ENCODE data around the gene MYCL. TPM values are rescaled to one million over a fixed set of nuclear protein-coding genes. Genes with fewer than 3 reads are reported as not detected.

The MYCL gene
- polyA plus RNA-seq, 3 donors from 2014 or later: 0.83 to 4.0 (median 2.9) TPM

DNA sequence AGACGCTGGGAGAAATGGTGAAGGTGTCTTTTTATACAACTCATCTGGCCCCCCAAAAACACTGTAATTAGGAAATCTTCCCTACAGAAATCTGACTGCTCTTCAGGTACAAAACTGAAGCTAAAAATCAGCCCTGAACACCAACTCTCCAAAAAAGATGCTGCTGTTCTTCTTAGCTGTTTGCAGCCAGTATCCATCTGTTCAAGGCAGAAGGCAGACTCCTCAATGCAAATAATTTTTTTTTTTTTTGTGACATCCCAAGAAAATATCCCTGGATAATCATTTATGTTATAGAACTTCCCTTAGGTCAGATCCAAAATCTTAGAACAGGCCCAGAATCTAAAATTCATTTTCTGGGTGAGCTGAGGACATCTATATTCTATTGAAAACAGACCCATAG, 54.9 kb downstream of the MYCL start:
- DNase-seq: no peak
- H3K4me1 Mint-ChIP-seq: peaks cover 43 to 45% of the 10 kb centered on the region in 2 donors
- H3K4me3 Mint-ChIP-seq: no peak overlapping the region

DNA sequence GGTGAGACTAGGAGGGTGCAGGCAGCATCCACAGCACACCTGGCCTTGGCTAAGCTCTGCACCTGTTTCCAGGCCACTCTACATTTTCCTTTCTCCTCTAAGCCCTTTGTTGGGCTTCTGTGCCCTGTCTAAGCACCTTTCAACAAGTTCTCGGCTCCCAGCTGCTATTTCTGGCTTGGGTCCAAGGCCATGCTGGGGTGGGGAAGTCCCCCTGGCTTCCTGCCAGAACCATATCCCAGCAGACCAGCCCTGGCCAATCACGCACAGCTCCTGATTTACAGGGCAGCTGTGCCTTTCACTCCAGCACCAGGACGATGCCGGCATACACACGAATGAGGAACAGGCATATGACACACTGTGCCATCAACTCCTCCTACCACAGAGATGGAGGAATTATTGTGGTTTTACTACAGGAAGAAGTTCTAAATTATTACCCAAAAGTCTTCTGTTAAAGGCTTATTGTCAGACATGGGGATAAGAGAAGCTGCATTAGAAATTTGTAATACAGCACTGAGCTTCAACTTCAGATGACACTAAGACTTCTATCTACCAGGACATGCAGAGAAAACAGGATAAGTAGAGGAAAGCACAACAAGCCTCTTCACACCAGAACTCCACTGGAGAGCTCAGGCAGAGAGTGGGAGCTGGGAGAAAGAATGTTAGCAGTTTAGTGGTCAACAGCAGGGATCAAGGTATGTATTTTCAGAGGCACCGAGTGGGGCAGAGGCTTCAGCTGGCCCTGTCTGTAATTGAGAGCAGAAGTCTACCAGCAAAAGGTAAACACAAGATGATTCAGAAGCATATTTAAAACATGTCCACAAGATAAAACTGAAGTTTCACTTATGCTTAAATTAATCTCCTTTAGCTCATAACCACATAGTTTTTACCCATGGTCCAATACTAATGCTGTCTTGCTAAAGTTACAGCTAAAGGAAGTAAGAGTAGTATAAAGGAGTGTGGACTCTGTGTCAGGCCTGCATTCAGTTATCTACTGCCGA, 55.8 kb downstream of the MYCL start:
- Mint-ChIP-seq H3K27ac (peak overlapping the region; percentile 64 to 90 (median 83)), H3K4me1 (peaks cover 41 to 42% of the 10 kb centered on the region in 2 donors), H3K27me3 (ENCODE audit: low read depth in 3 of 3) (peaks cover 0 to 2% (median 0%) of the 10 kb centered on the region in 3 donors), H3K4me3 (peak overlapping the region; percentile 14 to 55 (median 40)), H3K9me3 (no peaks in the 10 kb centered on the region), H3K36me3 (peaks cover 21 to 56% (median 33%) of the 10 kb centered on the region in 3 donors)
- DNase-seq: peak; percentile 59 to 72 (median 60)

More for the DNA sequence above, 54.9 kb downstream of the MYCL start:
- Mint-ChIP-seq H3K27ac (peak overlapping the region in 3 of 6 donors; percentile 57 to 82 (median 73)), H3K27me3 (ENCODE audit: low read depth in 3 of 3) (peaks cover 0 to 2% (median 0%) of the 10 kb centered on the region in 3 donors), H3K36me3 (peaks cover 18 to 49% (median 24%) of the 10 kb centered on the region in 3 donors), H3K9me3 (no peaks in the 10 kb centered on the region)

Other genes with a start within 250 kb of the MYCL start
- gene NT5C1A, start 229.8 kb downstream of the MYCL start, polyA plus RNA-seq: not detected
- gene HPCAL4, start 210.5 kb downstream of the MYCL start, polyA plus RNA-seq: under 1 TPM in 2 of 3 donors, not detected in 1; 0.04 to 0.13 TPM
- 100 to 1,000 TPM in 2 of 3 donors, 10 to 100 TPM in 1; 99.6 to 177 (median 133) TPM for gene PPIE, start 163.0 kb downstream of the MYCL start, polyA plus RNA-seq
- gene OXCT2, start 130.6 kb downstream of the MYCL start, polyA plus RNA-seq: under 1 TPM in 1 of 3 donors, not detected in 2; 0.24 TPM
- under 1 TPM; 0.09 to 0.31 (median 0.16) TPM for gene BMP8B, start 113.1 kb downstream of the MYCL start, polyA plus RNA-seq
- gene TRIT1, start 18.4 kb downstream of the MYCL start, polyA plus RNA-seq: 1 to 10 TPM; 6.5 to 9.0 (median 8.5) TPM
- 1 to 10 TPM in 1 of 3 donors, under 1 TPM in 2; 0.29 to 4.2 (median 0.38) TPM for gene MFSD2A, start 53.2 kb upstream of the MYCL start, polyA plus RNA-seq
- 1,000 to 10,000 TPM in 1 of 3 donors, 100 to 1,000 TPM in 2; 766 to 1,293 (median 950) TPM for gene CAP1, start 138.8 kb upstream of the MYCL start, polyA plus RNA-seq
- gene PPT1, start 195.3 kb upstream of the MYCL start, polyA plus RNA-seq: 100 to 1,000 TPM in 2 of 3 donors, 10 to 100 TPM in 1; 76.2 to 160 (median 128) TPM

Measured in immature natural killer cell (primary cell).